ENCODE measurements around the gene AHRR.

The AHRR gene

DNA sequence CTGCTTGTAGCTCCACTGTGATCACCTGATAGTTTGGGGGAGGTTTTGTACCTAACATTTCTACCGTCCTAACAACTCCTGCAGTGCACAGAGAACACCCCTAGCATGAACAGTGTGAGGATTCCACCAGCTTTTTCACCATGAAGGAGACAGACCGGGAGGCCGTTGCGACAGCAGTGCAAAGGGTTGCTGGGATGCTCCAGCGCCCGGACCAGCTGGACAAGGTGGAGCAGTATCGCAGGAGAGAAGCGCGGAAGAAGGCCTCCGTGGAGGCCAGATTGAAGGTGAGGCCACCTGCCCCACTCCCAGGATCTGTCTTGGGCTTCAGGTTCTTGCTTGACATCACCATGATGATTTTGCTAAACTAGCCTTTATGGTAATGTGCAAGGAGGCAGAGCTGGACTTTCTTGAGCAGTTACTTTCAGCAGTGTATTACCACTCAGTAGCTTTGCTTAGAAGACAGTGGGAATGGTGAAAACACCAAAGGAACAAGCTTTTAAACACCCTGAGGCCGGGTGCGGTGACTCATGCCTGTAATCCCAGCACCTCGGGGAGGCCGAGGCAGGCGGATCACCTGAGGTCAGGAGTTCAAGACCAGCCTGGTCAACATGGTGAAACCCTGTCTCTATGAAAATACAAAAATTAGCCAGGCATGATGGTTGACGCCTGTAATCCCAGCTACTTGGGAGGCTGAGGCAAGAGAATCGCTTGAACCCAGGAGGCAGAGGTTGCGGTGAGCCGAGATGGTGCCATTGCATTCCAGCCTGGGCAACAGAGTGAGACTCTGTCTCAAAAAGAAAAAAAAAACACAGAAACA, 124.8 kb downstream of the AHRR start:
- DNase-seq, result no peak

DNA sequence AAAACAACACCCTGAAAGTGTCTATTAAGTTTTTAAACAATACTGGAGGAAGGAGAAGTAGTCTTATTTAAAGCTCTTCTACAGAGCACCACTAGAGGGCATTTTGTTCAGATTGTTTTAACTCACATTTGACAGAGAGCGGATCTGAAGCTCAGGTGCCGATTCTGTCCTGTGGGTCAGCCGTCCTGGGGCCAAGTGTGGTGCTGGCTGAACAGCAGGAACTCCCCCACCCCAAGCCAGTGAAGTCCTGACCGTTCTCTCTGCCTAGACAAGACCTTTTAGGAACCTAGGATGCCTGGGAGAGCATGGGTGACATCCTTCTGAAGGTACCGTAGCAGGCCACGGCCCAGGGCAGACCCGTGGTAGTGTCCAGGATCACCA, 125.4 kb downstream of the AHRR start:
- no peak for DNase-seq

DNA sequence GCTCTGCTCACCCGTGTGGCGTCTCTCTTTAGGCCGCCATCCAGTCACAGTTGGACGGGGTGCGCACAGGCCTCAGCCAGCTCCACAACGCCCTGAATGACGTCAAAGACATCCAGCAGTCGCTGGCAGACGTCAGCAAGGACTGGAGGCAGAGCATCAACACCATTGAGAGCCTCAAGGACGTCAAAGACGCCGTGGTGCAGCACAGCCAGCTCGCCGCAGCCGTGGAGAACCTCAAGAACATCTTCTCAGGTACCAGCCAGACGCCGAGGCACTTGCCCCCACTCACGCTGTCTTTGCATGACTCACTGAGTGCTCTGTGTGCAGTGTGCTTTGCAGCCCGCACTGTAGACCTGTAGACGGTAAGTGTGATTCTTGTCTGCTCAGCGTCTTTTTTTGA, 126.0 kb downstream of the AHRR start:
- DNase-seq, result no peak

DNA sequence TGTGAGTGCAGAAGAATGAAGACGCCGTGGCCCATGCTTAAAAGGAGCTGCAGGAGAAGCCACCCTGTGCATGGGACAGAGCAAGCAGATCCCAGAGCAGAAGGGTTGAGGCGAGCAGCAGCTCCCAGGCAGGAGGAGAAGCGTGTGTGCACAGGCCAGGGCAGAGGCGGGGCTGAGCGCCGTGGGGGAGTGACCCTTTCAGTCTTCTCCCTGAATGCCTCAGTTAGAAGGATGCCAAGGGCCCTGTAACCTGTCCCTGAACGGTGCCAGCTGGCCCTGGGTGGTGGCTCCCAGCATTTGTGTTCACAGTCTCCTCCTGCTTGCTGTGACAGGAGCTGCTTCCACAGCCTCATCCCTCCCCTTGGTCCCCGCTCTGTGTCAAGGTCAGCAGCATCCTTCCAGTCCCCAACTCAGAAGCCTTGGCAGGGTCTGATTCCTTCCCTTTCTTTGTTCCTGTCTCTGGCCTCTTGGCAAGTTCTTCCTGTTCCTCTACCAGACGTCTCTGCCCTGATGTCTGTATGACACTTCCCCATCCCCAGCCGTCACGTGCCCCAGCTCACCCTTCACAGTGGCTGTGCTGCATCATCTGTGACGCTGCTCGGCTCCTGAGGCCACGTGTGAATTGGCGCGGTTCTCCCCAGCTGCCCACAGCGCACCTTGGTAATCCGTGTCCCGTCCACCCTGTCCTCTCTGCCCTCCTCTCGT, 126.7 kb downstream of the AHRR start:
- DNase-seq, result no peak

DNA sequence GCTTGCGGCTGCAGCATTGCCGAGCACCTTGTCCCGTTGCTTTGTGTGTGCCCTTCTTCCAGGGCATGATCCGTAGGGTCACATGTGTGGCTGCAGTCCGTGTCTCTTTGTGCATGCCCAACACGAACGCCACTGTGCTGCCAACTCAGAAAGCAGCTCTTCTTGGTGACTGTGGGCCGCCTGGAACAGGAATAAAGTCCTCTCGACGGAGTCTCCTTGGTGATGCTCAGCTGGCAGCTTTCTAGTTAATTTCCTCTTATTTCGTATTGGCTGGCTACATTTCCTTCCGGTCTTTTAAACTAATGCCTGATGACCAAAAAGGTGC, 127.2 kb downstream of the AHRR start:
- no peak for DNase-seq

DNA sequence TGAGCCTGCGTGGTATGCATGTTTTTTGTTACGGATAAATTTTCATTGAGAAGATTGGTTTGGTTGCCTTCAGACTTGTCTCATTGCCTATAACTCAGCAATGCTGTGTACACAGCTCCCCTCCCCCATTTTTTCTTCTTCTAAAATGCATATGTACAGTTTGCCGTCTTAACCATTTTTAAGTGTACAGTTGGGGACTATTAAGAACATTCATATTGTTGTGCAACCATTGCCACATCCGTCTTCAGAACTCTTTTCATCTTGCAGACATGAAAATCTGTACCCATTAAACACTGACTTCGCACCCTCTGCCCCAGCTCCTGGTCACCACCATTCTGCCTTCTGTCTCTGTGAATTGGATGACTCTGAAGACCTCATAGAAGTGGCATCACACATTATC, 127.6 kb downstream of the AHRR start:
- no peak for DNase-seq

DNA sequence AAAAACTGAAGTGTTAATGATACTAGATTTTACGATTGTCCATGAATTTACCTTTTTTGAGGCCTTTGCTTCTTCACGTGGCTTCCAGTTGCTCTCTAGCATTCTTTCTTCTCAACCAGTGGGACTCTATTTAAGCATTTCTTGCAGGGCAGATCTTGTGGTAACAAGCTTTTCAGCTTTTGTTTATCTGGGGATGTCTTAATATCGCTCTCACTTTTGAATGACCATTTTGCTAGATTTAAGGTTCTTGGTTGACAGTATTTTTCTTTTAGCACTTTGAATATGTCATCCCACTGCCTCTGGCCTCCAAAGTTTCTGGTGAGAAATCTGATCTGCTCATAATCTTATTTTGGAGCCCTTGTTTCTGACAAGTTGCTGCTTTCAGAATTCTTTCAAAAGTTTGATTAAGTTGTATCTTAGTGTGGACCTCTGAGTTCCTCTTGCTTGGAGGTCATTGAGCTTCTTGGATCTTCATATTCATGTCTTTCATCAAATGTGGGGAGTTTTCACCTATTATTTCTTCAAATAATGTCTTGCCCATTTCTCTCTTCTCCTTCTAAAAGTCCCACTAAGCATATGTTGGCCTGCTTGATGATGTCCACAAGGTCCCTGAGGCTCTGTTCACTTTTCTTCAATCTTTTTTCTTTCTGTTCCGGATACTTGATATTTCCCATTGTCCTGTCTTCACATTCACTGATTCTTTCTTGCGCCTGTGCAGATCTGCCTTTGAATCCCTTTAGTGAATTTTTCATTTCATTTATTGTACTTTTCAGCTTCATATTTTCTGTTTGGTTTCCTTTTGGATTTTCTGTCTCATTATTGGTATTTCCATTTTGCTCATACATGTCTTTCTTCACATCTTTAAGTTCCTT, 130.3 kb downstream of the AHRR start:
- DNase-seq, result no peak

DNA sequence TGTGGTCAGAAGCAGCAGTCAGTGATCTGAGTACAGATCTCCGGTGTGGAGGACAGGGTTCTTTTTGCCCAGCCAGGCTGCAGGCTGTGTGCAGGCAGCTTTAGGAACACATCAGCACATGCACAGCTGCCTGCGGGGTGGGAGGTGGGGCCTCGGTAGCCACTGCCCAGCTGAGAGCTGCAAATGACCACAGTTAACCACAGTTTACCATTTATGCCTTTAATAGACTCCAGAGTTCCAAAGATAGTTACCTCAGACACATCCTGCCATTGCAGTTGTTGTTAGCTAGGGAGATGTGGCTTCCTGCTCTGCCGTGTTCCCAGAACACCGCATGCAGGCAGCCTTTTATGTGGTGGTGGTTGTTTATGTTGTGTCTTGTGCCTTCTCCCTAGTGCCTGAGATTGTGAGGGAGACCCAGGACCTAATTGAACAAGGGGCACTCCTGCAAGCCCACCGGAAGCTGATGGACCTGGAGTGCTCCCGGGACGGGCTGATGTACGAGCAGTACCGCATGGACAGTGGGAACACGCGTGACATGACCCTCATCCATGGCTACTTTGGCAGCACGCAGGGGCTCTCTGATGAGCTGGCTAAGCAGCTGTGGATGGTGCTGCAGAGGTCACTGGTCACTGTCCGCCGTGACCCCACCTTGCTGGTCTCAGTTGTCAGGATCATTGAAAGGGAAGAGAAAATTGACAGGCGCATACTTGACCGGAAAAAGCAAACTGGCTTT, 131.6 kb downstream of the AHRR start:
- no peak for DNase-seq

DNA sequence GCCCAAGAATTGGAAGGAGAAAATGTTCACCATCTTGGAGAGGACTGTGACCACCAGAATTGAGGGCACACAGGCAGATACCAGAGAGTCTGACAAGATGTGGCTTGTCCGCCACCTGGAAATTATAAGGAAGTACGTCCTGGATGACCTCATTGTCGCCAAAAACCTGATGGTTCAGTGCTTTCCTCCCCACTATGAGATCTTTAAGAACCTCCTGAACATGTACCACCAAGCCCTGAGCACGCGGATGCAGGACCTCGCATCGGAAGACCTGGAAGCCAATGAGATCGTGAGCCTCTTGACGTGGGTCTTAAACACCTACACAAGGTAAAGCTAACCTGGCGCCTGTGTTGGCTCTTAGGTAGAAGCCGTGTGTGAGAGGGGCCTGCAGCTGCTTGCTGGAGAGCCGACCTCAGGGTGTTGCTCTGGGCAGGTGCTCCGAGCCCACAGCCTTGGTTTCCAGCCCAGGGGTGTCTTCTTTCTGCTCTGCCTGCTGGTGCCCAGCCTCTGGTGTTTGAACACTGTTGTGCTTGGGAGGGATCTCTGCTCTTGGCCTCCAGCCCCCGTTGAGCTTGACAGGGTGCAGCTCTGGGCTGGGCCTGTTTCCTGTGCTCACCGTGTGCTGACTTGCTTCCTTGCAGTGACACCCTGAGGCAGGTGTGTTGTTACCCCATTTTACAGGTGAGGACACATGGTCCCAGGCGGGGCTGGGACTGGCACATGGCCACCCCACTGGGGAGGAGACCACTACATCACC, 132.4 kb downstream of the AHRR start:
- DNase-seq, result no peak

DNA sequence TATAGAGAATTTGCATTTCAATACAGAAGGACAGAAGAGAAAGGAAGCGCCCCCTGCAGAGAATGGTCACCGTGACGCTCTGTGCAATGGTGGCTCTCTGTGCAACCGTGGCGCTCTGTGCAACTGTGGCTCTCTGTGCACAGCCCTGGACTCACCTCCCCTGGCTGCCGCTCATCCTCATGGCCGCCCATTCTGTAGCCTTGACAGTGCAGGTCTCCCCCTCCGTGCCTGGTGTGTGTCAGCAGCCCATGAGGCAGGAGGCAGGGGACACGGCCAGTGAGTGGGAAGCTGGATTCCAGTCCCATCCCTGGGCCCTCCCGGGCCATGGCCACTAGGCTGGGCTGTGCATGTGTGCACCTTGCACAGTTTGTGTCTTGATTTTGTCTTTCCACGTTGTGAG, 133.4 kb downstream of the AHRR start:
- DNase-seq, result no peak

DNA sequence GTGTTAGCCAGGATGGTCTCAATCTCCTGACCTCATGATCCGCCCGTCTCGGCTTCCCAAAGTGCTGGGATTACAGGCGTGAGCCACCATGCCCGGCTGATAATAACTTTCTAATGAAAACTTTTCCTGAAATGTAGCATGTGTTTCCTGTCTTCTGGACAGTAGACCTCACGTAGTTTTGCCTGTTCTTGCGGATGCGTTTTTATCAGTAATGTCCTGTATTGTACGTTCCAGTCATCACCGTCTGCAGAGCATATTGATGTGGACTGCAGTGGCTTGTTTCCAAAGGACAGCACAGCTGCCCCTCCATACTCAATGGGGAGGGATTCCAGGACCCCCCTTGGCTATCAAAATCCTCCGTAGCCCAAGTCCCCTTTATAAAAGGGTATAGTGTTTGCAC, 134.3 kb downstream of the AHRR start:
- no peak for DNase-seq

DNA sequence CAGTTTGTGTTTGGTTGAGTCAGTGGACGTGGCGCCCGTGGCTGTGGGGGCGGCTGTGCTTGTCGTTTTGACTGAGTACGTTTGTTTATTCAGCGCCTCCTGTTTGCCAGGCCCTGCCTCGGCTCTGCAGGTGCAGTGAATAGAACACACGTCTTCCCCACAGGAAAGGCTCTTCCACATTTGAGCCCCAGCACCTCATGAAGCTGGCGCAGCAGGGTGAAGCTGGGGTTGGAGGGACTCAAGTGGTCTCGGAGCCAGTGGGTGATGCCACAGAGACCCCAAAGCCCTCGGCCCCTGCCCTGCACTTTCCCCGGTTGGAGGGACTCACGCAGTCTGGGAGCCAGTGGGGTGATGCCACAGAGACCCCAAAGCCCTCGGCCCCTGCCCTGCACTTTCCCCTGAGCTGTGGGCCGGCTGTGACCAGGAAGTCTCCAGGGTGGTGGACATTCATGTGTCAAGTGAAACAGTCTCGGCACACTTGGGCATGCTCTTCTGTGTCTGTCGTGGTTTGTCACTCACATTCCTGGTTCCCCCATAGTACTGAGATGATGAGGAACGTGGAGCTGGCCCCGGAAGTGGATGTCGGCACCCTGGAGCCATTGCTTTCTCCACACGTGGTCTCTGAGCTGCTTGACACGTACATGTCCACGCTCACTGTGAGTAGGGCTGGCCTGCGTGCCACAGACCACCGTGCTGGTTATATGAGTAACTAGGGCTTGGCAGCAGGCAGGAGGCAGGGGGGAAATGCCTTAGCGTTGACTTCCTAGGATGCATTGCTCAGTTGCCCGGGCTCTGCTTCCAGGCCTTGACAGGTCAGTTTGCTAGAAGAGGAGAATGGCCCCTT, 135.1 kb downstream of the AHRR start:
- no peak for DNase-seq

DNA sequence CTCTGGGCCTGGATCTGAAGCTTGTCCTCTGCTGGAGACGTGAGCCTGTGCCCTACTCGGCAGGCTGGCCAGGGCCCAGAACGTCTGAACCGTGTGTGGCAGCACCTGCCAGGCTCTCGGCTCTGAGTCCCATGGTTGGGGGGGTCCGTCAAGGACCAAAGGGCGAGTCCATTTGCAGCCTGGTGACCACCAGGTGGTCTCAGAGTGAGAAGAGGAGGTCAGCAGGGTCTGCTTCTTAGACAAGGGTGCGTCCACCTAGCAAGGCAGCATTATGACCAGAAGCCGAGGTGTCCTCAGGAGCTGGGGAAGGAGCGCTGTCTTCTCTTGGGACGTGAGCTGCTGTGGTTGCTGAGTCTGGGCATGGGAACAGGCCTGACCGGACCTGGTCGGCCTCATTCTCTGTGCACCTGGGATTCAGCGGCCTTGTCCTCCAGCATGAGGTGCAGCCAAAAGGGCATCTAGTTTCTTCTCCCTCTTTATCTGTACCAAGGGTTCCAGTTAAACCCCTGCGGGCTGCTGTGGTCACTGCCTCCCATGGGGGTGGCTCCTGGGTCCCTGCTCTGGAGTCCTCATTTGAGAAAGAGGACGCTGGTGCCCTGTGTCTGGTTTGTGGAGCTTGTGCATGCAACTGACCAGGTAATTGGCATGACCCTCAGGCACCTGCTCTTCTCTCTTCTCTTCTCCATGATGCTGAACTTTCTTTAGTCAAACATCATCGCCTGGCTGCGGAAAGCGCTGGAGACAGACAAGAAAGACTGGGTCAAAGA, 135.9 kb downstream of the AHRR start:
- no peak for DNase-seq

DNA sequence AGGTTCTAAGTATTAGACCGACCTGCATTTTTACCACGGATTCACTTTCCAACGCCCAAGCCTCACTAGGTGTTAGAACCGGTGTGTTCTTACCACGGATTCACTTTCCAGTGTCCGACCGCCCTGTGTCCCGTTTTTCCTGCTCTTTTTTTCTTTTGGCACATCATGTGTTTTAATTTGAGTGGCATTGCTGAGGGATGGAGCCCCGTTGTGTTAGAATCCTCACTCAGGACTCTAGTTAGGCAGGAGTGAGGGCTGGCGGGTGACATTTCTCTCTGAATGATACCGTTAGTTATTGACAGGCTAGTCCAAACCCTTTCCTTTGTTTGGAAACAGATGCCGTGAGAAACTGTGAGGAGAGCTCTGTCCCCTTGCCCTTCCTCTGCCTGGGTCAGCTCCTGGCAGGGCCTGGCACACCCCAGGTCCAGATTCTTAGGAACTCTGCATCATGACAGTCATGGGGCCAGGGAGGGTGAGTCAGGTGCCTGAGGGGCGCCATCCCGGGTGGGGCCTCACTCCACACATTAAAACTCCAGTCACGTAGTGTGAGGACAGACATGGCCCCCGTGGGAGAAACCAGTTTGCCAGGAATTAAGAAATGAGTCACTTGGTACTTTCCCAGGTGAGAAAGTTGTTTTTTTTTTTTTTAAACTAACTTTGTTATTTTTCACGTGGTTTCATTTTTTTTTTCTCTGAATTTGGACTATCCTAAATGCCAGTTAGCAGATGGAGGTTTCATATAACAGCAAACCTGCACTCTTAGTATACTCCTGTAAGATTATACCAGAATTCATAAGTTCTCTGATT, 137.2 kb downstream of the AHRR start:
- no peak for DNase-seq

DNA sequence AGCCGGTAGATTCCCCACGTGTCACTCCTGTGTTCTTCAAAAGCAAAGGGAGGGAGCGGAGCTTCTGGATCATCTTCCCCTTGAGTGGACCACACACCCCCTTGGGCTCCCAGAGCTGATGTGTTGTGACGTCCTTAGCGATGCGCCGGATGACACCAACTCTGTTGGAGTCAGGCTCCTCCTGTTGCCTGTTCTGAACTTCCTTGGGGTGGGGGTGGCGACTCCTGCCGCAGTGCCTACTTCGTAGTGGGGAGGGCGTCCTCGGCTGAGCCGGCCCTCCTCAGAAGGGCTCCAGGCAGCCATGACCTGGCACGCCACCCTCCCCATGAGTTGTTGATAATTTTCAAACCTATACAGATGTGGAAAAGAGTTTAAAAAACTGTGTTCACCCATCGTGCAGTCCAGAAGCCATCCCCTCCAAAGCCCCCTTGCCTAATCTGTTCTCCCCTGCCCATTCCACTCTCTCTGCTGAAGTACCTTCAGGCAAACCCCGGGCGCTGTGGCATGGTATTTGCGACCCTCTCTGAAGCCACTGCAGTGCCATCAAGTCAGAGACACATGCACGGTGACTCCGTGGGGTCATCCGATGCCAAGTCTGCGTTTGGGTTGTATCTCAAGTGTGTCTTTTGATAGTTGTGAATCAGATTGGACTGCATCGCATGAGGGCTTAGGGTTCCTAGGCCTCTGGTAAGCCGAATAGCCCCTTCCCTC, 138.2 kb downstream of the AHRR start:
- no peak for DNase-seq

DNA sequence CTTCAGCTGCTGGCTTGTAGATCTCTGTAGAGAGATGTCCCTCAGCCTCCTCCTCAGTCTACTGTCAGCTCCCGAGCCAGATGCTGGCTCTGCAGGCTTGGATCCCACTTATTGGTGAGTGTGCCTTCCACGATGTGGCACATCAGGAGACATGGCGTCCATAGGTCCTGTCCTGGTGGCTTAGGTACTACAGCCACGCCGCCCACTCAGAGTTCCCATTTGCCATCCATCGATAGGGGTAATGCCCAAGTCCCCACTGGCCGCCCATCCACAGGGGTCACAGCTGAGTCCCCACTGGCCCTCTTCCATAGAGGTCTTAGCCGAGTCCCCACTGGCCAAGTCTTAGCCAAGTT, 138.7 kb downstream of the AHRR start:
- DNase-seq, result no peak

DNA sequence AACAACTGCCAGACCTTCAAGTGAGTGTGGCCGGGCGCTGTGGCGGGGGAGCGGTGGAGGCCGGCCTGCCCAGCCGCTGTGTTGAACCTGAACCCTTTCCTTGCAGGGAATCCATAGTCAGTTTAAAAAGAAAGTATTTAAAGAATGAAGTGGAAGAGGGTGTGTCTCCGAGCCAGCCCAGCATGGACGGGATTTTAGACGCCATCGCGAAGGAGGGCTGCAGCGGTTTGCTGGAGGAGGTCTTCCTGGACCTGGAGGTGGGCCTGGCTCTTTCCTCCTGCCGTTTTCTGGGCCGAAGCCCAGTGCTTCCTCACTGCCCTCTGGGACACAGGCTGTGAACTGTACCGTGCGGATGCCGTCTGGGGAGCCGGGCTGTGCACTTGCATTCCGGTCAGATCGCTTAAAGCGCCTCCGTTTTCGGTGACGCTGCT, 140.6 kb downstream of the AHRR start:
- DNase-seq, result no peak

DNA sequence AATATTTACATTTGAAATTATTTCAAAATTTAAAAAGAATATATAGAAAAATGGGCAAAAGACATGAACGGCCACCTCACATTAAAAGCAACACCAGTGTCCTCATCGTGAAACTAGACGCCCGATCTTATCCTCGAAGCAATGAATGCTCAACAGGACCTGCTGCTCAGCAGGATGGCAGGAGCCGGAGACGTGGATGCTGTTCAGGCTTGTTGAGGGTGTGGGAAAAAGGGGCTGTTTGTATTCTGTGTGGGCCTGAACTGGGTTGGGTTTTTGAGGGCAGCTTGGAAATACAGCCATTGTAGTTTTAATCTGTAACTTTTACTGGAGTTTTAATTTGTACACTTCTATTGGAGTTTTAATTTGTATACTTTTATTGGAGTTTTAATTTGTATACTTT, 141.8 kb downstream of the AHRR start:
- no peak for DNase-seq

DNA sequence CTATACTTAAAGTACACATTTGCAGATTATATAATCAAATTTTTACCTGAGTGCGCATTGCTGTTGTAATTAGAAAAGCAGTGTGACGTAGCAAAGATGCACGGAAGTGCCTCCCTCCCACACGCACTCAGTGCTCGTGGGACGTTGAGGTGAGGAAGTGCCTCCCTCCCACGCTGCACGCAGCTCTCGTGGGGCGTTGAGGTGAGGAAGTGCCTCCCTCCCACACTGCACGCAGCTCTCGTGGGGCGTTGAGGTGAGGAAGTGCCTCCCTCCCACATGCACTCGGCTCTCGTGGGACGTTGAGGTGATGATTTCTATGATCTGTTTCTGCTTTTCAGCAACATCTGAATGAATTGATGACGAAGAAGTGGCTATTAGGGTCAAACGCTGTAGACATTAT, 142.4 kb downstream of the AHRR start:
- no peak for DNase-seq
